ENCODE measurements around the gene FARP2.
A peak's percentile ranks its signal among the peaks of the same experiment; 100 is the strongest.
"Not testable (repeated sequence)": the region's sequence is repeated elsewhere in the genome, so short reads cannot be mapped to it uniquely, and the experiment has no call there.

The FARP2 gene

DNA sequence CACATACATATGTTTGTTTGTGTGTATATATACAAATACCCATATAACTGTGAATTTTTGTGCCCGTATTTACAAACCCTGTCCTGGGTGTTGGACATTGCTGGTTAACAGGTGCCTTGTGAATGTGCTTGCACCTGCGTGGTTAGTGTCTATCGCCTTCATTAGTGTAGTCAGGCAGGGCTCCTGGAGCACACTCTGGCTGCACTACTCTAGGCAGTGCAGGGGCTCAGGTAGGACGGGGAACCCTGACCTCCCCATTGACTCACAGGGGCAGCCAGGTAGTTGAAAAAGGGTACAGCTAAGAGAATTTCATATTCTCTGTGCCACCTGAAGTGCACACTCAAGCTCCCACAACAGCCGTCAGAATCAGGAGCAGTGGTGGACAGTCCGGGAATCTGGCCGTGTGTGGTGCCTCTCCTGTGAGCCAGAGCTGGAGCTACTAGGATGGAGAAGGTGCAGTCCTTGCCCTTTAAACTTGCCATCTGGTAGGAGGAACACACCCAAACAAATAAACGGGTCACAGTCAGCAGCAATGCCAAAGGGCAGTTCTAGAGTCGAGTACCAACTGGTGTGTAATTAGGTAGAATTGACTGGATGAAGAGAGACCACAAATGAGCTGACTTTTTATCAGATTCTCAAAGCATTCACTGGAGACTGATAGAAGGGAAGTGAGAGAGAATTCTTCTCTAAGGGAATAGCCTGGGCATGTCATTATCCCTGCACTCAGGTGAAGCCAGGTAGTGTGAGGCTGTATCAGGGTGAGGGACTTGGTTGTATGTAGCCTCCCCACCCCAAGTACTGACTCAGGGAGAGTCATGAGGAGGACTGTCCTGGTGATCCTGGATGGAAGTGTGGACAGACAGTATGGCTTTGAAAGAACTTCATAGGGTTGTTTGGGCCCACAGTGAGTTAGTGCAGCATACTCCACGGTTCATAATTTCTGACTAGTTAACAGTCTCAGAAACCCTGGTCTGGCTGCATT lies 44.1 kb downstream of the FARP2 start:
- TF ChIP-seq ZFX (IDR thresholded peaks at IDR 0.05; ENCODE audit: borderline replicate concordance), result no peak
- TF ChIP-seq, protein P1, sequence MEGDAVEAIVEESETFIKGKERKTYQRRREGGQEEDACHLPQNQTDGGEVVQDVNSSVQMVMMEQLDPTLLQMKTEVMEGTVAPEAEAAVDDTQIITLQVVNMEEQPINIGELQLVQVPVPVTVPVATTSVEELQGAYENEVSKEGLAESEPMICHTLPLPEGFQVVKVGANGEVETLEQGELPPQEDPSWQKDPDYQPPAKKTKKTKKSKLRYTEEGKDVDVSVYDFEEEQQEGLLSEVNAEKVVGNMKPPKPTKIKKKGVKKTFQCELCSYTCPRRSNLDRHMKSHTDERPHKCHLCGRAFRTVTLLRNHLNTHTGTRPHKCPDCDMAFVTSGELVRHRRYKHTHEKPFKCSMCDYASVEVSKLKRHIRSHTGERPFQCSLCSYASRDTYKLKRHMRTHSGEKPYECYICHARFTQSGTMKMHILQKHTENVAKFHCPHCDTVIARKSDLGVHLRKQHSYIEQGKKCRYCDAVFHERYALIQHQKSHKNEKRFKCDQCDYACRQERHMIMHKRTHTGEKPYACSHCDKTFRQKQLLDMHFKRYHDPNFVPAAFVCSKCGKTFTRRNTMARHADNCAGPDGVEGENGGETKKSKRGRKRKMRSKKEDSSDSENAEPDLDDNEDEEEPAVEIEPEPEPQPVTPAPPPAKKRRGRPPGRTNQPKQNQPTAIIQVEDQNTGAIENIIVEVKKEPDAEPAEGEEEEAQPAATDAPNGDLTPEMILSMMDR (IDR thresholded peaks at IDR 0.05), result no peak

DNA sequence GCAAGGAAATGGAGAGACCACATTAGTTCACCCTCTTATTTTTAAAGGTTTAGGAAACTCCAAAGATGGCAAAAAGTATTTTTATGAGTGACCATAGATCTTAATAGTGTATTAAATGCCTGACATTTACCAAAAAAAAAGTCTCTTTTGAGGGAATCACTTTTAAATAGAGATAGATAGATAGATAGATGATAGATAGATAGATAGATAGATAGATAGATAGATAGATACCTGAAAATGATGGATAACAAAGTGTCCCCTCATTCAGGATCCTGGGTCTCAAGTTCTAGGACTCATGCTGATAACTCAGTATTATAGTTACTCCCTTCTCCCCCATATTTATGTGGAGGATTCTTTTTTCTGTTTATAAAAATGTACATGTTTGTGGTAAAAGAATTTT lies 52.8 kb downstream of the FARP2 start:
- H3K27ac ChIP-seq, result no peak overlapping the region
- TF ChIP-seq ZFX (IDR thresholded peaks at IDR 0.05; ENCODE audit: borderline replicate concordance), result no peak
- TF ChIP-seq, protein P1 (IDR thresholded peaks at IDR 0.05), result no peak

More for the DNA sequence above, 44.1 kb downstream of the FARP2 start:
- H3K27ac ChIP-seq, result no peak overlapping the region

DNA sequence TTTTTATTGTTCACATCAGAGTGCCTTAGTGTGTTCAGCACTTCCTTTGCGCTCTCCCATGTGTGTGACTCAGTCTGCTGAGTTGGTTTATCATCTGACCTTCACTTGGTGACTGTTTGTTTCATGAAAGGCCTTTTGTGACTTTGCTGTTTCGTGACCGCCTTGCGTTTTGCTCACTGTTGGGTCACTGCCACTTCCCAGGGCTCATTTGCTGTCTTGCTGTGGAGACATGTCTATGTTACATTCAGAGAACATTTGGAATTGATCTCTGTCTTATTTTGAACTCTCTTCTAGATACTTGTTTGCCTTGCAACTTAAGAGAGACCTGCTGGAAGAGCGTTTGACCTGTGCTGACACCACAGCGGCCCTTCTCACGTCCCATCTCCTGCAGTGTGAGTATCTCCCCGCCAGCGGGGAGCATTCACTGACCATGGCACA lies 54.7 kb downstream of the FARP2 start:
- TF ChIP-seq, protein P1 (IDR thresholded peaks at IDR 0.05), result no peak
- no peak for TF ChIP-seq ZFX (IDR thresholded peaks at IDR 0.05; ENCODE audit: borderline replicate concordance)
- H3K27ac ChIP-seq, result peak overlapping the region; percentile 61

DNA sequence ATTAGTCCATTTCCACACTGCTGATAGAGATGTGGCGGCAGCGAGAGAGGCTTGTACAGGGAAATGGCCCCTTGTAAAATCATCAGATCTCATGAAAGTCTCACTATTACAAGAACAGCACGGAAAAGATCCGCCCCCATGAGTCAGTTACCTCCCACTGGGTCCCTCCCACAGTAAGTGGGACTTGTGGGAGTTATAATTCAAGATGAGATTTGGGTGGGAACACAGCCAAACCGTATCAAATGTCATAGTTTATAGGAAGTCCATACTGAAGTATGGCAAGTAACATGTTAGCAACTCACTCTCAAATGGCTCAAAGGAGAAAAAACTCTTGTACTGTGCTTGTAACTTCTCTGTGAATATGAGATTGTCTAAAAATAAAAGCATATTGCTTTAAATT lies 56.1 kb downstream of the FARP2 start:
- peak overlapping the region; percentile 61 for H3K27ac ChIP-seq
- TF ChIP-seq, protein P1 (IDR thresholded peaks at IDR 0.05), result no peak
- no peak for TF ChIP-seq ZFX (IDR thresholded peaks at IDR 0.05; ENCODE audit: borderline replicate concordance)

DNA sequence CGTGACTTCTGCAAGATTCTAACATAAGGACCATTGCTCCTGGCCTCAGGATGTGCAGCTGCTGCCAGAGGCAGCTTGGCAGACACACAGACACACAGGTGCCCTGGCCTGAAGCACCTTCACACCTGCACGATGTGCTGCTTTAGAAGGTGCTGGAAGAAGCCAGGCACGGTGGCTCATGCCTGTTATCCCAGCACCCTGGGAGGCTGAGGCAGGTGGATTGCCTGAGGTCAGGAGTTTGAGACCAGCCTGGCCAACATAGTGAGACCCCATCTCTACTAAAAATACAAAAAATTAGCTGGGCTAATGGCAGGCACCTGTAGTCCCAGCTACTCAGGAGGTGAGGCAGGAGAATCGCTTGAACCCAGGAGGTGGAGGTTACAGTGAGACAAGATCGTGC lies 57.4 kb downstream of the FARP2 start:
- not testable (repeated sequence) for H3K27ac ChIP-seq

DNA sequence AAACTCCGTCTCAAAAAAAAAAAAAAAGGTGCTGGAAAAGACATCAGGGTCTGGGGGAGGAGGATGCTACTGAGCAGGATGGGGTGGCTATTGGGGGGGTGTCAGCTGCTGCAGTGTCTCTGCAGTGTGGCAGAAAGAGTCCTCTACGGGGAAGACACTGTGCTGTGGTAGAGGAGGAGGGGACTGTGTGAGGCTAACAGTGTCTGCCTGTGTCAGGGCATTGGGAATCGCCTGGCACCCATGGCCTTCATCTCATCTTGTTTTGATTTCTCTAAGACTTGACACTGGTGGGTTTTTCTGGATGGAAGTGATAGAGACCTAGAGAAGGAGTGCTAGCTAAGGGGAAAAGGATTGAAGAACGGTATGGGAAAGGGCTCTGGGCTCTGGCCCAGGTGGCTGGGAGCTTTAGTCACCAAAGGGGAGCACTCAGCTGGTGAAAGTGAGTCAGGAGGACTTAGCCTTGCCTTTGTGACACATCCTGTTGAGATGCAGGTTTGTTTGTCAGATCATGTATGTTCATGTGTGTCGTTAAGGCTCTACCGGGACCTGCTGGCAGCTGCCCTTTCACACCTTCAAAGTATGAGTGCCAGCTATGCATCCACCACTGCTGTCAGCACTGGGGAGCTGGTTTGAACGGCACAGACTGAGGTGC lies 58.0 kb downstream of the FARP2 start:
- TF ChIP-seq ZFX (IDR thresholded peaks at IDR 0.05; ENCODE audit: borderline replicate concordance), result no peak
- TF ChIP-seq, protein P1 (IDR thresholded peaks at IDR 0.05), result no peak
- no peak overlapping the region for H3K27ac ChIP-seq

DNA sequence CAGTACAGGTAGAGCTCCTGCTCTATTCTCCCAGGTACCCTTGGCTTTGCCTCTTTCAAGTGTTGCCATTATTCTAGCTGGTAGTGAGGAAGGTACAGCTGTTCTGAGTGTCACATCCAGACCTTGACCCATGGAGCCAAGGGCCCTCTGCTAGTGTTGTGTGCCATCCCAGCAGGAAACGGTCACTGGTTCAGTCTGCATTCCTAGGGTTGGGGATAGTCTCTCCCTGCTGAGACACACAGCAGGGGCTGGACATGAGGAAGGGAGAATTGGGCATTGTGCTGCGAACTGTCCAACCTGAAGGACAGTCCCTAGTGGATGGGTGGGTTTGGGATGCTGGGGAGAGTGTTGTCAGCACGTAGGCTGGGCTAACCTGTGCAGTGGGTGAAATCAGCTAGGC lies 59.1 kb downstream of the FARP2 start:
- no peak overlapping the region for H3K27ac ChIP-seq
- TF ChIP-seq, protein P1 (IDR thresholded peaks at IDR 0.05), result no peak
- no peak for TF ChIP-seq ZFX (IDR thresholded peaks at IDR 0.05; ENCODE audit: borderline replicate concordance)
